A673 (cell line): ENCODE measurements around the gene ZFYVE28.

Source experiments
- EZH2 ChIP-seq: fragments of 200-600 bp; sonication (generic); IDR thresholded peaks from 2 replicates; pipeline ENCODE4 v1.6.1; 2017; ENCODE audit warnings: borderline replicate concordance, low read depth, mild to moderate bottlenecking, mixed read lengths, antibody characterized with exemption, low read length; ENCODE audit not compliant: poor library complexity, severe bottlenecking
- TF ChIP-seq, protein P1 (sequence below): fragments of 300-800, 200-600 bp; sonication (generic); conservative IDR thresholded peaks from 2 replicates; pipeline ENCODE4 v1.5.1; 2017; ENCODE audit warnings: low read depth, mild to moderate bottlenecking, antibody characterized with exemption, low read length, moderate library complexity, mixed read lengths

DNA sequence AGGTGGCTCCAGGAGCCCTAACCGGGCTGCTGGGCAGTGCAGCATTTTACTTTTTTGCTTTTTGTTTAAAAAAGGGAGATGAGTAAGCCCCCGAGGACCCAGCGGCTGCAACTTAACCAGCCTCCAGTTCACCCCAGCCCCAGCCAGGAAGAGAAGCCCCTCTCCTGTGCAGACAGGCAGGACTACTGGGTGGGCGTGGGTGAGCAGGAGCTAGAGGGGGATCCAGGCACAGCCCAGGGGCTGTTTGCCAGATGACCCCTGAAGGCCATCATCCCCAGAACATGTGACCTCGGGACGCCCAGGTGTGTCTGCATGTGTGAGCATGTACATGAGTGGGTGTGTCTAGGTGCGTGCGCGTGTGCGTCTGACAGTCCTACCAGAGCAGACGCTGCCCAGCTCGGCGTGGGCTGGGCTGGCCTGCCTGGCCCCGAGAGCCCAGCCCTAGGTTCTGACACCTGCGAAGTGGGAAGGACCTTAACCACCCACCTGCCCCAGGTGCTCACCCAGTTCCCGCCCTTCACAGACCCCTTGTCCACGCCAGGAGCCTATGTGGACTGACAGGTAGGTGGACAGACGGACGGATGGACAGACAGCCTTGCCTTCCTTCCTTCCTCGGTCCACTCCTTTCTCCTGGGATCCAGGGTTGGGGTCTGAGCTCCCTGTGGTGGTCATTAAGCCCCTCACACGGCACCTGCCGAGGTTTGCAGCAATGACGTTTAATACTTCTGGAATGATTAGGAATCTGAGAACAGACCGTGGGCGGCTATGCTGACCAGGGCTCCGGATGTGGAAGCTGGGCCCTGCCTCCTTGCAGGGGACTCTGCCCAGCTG lies 168.7 kb downstream of the ZFYVE28 start:
- no peak for TF ChIP-seq EZH2
- TF ChIP-seq, protein P1, sequence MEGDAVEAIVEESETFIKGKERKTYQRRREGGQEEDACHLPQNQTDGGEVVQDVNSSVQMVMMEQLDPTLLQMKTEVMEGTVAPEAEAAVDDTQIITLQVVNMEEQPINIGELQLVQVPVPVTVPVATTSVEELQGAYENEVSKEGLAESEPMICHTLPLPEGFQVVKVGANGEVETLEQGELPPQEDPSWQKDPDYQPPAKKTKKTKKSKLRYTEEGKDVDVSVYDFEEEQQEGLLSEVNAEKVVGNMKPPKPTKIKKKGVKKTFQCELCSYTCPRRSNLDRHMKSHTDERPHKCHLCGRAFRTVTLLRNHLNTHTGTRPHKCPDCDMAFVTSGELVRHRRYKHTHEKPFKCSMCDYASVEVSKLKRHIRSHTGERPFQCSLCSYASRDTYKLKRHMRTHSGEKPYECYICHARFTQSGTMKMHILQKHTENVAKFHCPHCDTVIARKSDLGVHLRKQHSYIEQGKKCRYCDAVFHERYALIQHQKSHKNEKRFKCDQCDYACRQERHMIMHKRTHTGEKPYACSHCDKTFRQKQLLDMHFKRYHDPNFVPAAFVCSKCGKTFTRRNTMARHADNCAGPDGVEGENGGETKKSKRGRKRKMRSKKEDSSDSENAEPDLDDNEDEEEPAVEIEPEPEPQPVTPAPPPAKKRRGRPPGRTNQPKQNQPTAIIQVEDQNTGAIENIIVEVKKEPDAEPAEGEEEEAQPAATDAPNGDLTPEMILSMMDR, result no peak
